SK-N-SH (cell line): ENCODE data around the gene RIN2.

Experiments
- CHD2 ChIP-seq: fragments of 150-350 bp; IDR thresholded peaks from 2 replicates; pipeline ENCODE4 v1.6.1; 2018; ENCODE audit warnings: low read length; ENCODE audit not compliant: partially characterized antibody
- MXI1 ChIP-seq: IDR thresholded peaks from 2 replicates; pipeline ENCODE4 v1.6.1; 2012; ENCODE audit warnings: mild to moderate bottlenecking, low read depth, low read length, improper control_type of control experiment
- REST ChIP-seq: IDR thresholded peaks from 2 replicates; pipeline ENCODE4 v1.6.1; 2012; ENCODE audit warnings: mild to moderate bottlenecking, low read depth, low read length, moderate library complexity
- TF ChIP-seq, protein P1 (sequence below): fragments of 200-600 bp; sonication (generic); IDR thresholded peaks from 2 replicates; pipeline ENCODE4 v1.6.1; 2017; ENCODE audit warnings: antibody characterized with exemption, mild to moderate bottlenecking, moderate library complexity

GRCh38 chr20:19745106-19745505, 13.0 kb upstream of the RIN2 start:
- TF ChIP-seq, protein P1, sequence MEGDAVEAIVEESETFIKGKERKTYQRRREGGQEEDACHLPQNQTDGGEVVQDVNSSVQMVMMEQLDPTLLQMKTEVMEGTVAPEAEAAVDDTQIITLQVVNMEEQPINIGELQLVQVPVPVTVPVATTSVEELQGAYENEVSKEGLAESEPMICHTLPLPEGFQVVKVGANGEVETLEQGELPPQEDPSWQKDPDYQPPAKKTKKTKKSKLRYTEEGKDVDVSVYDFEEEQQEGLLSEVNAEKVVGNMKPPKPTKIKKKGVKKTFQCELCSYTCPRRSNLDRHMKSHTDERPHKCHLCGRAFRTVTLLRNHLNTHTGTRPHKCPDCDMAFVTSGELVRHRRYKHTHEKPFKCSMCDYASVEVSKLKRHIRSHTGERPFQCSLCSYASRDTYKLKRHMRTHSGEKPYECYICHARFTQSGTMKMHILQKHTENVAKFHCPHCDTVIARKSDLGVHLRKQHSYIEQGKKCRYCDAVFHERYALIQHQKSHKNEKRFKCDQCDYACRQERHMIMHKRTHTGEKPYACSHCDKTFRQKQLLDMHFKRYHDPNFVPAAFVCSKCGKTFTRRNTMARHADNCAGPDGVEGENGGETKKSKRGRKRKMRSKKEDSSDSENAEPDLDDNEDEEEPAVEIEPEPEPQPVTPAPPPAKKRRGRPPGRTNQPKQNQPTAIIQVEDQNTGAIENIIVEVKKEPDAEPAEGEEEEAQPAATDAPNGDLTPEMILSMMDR: no peak
- TF ChIP-seq MXI1 (no peak), REST (no peak), CHD2 (no peak)
